Measurements from ENCODE around the gene TRIM38.

- no peak for TF ChIP-seq CTCF (IDR thresholded peaks at IDR 0.05)
- no peak for TF ChIP-seq POLR2A (IDR thresholded peaks at IDR 0.05)
Measured at GRCh38 chr6:25934156-25934555, 28.4 kb upstream of the TRIM38 start.

All from body of pancreas (tissue), 4 donors.